K562 (cell line): ENCODE measurements around the gene OTUD5. TPM values are rescaled to one million over a fixed set of nuclear protein-coding genes. Genes with fewer than 3 reads are reported as not detected.
A peak's percentile ranks its signal among the peaks of the same experiment; 100 is the strongest.

Source experiments
- CCNT2 ChIP-seq: IDR thresholded peaks from 2 replicates; pipeline ENCODE4 v1.6.1; 2011; ENCODE audit warnings: borderline replicate concordance, low read depth, mild to moderate bottlenecking, moderate library complexity, mixed read lengths, low read length; ENCODE audit not compliant: insufficient read length; ENCODE audit errors: extremely low read depth
- RBM22 ChIP-seq: fragments of 200-400 bp; formaldehyde crosslinking; IDR thresholded peaks from 2 replicates; pipeline ENCODE4 v1.6.1; 2018; ENCODE audit warnings: low read length, low read depth; ENCODE audit not compliant: poor library complexity, severe bottlenecking
- polyA plus RNA-seq, 8 experiments: library from polyadenylated mRNA; depleted of rRNA in 4 of 8; stranded (reverse) in 5 of 8; unstranded in 3 of 8; fragments of >200 nt; fragmentation: Nextera tagmentation in 2 of 8; fragmentation: Illumina TruSeq in 1 of 8; extraction: Ambion mirVana in 2 of 8; extraction: Trizol in 1 of 8; gene quantifications; 2 replicates each; pipeline versions ENCODE4 v1.2.1 to v1.2.3, GENCODE V29; 2011 to 2014; ENCODE audit warnings: inconsistent platforms in 1 of 8, missing spikeins in 1 of 8
- total RNA-seq, 7 experiments: library from RNA; depleted of rRNA in 6 of 7; stranded (reverse); fragments of >200 nt in 6 of 7; fragmentation: Illumina TruSeq in 2 of 7; extraction: Trizol in 2 of 7; gene quantifications; 2 replicates each; pipeline versions ENCODE4 v1.2.1 to v1.2.3, GENCODE V29; 2011 to 2021; ENCODE audit warnings: low replicate concordance in 1 of 7
- TF ChIP-seq, protein P1 (sequence below): fragments of 200-600 bp; sonication (generic); IDR thresholded peaks from one replicate; pipeline ENCODE4 v1.6.1; 2012; ENCODE audit warnings: mild to moderate bottlenecking, low read depth, low read length, inconsistent platforms
- TF ChIP-seq, protein P2 (sequence below): fragments of 250-450 bp; sonication (Bioruptor Pico); IDR thresholded peaks from 2 replicates; pipeline ENCODE4 v1.8.0; 2021; ENCODE audit warnings: mild to moderate bottlenecking, moderate library complexity

OTUD5 gene
- total and polyA plus RNA-seq, 9 of the 15 experiments (the other 6 are each of a cell fraction or from before 2014, with no cell fraction given), result 3.6 to 102 (median 59.0) TPM

DNA sequence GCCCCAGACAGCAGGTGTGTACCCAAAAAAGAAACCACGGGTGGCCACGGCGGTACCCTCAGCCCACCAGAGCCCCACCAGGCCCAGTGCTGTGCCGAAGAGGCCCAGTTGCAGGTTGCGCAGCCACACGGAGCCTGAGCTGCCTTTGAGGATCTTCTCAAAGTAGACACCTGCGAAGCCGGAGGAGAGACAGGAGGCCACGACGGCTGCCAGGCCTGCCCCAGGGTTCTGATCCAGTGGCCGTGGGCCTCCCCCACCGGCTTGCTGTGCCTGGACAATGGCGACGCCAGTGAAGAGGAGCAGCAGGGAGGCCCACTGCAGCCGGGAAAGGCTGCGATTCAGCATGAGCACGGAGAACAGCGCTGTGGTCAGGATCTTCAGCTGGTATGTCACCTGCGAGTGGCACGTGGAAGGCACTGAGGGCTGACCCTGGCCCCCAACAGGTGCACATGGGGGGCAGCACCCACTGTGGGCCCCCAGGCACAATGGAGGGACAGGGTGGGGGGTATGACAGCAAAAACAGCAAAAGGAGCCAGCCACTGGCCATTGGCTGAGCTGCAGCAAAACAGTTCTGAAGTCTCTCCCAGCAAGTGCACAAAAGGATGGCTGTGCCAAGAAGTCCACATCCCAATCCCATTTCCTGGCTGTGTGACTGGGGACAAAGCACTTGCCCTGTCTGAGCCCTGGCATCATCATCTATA, 52.2 kb downstream of the OTUD5 start (continued):
- TF ChIP-seq, protein P1, sequence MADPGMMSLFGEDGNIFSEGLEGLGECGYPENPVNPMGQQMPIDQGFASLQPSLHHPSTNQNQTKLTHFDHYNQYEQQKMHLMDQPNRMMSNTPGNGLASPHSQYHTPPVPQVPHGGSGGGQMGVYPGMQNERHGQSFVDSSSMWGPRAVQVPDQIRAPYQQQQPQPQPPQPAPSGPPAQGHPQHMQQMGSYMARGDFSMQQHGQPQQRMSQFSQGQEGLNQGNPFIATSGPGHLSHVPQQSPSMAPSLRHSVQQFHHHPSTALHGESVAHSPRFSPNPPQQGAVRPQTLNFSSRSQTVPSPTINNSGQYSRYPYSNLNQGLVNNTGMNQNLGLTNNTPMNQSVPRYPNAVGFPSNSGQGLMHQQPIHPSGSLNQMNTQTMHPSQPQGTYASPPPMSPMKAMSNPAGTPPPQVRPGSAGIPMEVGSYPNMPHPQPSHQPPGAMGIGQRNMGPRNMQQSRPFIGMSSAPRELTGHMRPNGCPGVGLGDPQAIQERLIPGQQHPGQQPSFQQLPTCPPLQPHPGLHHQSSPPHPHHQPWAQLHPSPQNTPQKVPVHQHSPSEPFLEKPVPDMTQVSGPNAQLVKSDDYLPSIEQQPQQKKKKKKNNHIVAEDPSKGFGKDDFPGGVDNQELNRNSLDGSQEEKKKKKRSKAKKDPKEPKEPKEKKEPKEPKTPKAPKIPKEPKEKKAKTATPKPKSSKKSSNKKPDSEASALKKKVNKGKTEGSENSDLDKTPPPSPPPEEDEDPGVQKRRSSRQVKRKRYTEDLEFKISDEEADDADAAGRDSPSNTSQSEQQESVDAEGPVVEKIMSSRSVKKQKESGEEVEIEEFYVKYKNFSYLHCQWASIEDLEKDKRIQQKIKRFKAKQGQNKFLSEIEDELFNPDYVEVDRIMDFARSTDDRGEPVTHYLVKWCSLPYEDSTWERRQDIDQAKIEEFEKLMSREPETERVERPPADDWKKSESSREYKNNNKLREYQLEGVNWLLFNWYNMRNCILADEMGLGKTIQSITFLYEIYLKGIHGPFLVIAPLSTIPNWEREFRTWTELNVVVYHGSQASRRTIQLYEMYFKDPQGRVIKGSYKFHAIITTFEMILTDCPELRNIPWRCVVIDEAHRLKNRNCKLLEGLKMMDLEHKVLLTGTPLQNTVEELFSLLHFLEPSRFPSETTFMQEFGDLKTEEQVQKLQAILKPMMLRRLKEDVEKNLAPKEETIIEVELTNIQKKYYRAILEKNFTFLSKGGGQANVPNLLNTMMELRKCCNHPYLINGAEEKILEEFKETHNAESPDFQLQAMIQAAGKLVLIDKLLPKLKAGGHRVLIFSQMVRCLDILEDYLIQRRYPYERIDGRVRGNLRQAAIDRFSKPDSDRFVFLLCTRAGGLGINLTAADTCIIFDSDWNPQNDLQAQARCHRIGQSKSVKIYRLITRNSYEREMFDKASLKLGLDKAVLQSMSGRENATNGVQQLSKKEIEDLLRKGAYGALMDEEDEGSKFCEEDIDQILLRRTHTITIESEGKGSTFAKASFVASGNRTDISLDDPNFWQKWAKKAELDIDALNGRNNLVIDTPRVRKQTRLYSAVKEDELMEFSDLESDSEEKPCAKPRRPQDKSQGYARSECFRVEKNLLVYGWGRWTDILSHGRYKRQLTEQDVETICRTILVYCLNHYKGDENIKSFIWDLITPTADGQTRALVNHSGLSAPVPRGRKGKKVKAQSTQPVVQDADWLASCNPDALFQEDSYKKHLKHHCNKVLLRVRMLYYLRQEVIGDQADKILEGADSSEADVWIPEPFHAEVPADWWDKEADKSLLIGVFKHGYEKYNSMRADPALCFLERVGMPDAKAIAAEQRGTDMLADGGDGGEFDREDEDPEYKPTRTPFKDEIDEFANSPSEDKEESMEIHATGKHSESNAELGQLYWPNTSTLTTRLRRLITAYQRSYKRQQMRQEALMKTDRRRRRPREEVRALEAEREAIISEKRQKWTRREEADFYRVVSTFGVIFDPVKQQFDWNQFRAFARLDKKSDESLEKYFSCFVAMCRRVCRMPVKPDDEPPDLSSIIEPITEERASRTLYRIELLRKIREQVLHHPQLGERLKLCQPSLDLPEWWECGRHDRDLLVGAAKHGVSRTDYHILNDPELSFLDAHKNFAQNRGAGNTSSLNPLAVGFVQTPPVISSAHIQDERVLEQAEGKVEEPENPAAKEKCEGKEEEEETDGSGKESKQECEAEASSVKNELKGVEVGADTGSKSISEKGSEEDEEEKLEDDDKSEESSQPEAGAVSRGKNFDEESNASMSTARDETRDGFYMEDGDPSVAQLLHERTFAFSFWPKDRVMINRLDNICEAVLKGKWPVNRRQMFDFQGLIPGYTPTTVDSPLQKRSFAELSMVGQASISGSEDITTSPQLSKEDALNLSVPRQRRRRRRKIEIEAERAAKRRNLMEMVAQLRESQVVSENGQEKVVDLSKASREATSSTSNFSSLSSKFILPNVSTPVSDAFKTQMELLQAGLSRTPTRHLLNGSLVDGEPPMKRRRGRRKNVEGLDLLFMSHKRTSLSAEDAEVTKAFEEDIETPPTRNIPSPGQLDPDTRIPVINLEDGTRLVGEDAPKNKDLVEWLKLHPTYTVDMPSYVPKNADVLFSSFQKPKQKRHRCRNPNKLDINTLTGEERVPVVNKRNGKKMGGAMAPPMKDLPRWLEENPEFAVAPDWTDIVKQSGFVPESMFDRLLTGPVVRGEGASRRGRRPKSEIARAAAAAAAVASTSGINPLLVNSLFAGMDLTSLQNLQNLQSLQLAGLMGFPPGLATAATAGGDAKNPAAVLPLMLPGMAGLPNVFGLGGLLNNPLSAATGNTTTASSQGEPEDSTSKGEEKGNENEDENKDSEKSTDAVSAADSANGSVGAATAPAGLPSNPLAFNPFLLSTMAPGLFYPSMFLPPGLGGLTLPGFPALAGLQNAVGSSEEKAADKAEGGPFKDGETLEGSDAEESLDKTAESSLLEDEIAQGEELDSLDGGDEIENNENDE, result no peak
- TF ChIP-seq, protein P2, sequence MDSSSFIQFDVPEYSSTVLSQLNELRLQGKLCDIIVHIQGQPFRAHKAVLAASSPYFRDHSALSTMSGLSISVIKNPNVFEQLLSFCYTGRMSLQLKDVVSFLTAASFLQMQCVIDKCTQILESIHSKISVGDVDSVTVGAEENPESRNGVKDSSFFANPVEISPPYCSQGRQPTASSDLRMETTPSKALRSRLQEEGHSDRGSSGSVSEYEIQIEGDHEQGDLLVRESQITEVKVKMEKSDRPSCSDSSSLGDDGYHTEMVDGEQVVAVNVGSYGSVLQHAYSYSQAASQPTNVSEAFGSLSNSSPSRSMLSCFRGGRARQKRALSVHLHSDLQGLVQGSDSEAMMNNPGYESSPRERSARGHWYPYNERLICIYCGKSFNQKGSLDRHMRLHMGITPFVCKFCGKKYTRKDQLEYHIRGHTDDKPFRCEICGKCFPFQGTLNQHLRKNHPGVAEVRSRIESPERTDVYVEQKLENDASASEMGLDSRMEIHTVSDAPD (CRISPR knock-in tag), result no peak
- TF ChIP-seq CCNT2 (no peak), RBM22 (peak; percentile 30)
